Tibial nerve (tissue), 4 donors: ENCODE data around the gene SH3RF3. TPM values are rescaled to one million over a fixed set of nuclear protein-coding genes. Genes with fewer than 3 reads are reported as not detected.
A peak's percentile ranks its signal among the peaks of the same experiment; 100 is the strongest.

Experiments
- DNase-seq, 2 donors: peaks; one replicate each; pipeline ENCODE4 v3.0.0-alpha.2; 2019; ENCODE audit warnings: low spot score in 2 of 2
- H3K27ac ChIP-seq, 4 donors: fragments of 200-600 bp; sonication (generic) in 3 of 4; one replicate each; pipeline ENCODE4 v1.5.1; 2017 to 2019; ENCODE audit warnings: mild to moderate bottlenecking in 1 of 4
- H3K27me3 ChIP-seq, 2 donors: fragments of 200-600 bp; sonication (generic) in 1 of 2; one replicate each; pipeline versions ENCODE4 v1.5.1 to v1.6.0; 2017 to 2019
- H3K36me3 ChIP-seq, 3 donors: fragments of 200-600 bp; sonication (generic); one replicate each; pipeline ENCODE4 v1.5.1; 2018 to 2019
- H3K4me1 ChIP-seq, 4 donors: fragments of 200-600 bp; sonication (generic) in 3 of 4; one replicate each; pipeline ENCODE4 v1.5.1; 2017 to 2019
- H3K4me3 ChIP-seq, 4 donors: fragments of 200-600 bp; sonication (generic) in 3 of 4; one replicate each; pipeline ENCODE4 v1.5.1; 2017 to 2019; ENCODE audit warnings: mild to moderate bottlenecking in 1 of 4, moderate library complexity in 1 of 4
- H3K9me3 ChIP-seq, 4 donors: fragments of 200-600 bp; sonication (generic) in 3 of 4; one replicate each; pipeline ENCODE4 v1.5.1; 2017 to 2019
- EP300 ChIP-seq, 2 donors: sonication (generic); formaldehyde crosslinking; IDR thresholded peaks; one replicate each; pipeline ENCODE4 v1.6.1; 2017; ENCODE audit warnings: antibody characterized with exemption in 2 of 2, mild to moderate bottlenecking in 1 of 2
- POLR2A ChIP-seq, 2 donors: fragments of 450-650 bp; IDR thresholded peaks; one replicate each; pipeline ENCODE4 v1.6.1; 2017; ENCODE audit warnings: antibody characterized with exemption in 2 of 2, mild to moderate bottlenecking in 2 of 2, moderate library complexity in 2 of 2
- WGBS, 2 donors: methylation state at CpG; one replicate each; pipeline ENCODE4 v1.1.5; 2018; 5-methylcytosine and 5-hydroxymethylcytosine counted together
- small RNA-seq: library from RNA; depleted of rRNA; stranded (forward); fragments of <200 nt; gene quantifications from one replicate; pipeline ENCODE3, GENCODE V24; 2016
- total RNA-seq, 4 donors: library from RNA; depleted of rRNA; stranded (reverse); fragments of >200 nt; gene quantifications; one replicate each; pipeline ENCODE4 v1.1.0, GENCODE V29; 2016
- TF ChIP-seq, protein P1 (sequence below), 5 experiments: fragments of 200-600 bp in 3 of 5; fragments of 450-650 bp in 2 of 5; sonication (generic) in 3 of 5; IDR thresholded peaks; one replicate each; pipeline ENCODE4 v1.5.1; 2016 to 2019; ENCODE audit warnings: antibody characterized with exemption in 5 of 5, mild to moderate bottlenecking in 3 of 5, moderate library complexity in 2 of 5

The SH3RF3 gene
- total RNA-seq, 4 donors from 2014 or later = 6.9 to 18.0 (median 11.4) TPM

DNA sequence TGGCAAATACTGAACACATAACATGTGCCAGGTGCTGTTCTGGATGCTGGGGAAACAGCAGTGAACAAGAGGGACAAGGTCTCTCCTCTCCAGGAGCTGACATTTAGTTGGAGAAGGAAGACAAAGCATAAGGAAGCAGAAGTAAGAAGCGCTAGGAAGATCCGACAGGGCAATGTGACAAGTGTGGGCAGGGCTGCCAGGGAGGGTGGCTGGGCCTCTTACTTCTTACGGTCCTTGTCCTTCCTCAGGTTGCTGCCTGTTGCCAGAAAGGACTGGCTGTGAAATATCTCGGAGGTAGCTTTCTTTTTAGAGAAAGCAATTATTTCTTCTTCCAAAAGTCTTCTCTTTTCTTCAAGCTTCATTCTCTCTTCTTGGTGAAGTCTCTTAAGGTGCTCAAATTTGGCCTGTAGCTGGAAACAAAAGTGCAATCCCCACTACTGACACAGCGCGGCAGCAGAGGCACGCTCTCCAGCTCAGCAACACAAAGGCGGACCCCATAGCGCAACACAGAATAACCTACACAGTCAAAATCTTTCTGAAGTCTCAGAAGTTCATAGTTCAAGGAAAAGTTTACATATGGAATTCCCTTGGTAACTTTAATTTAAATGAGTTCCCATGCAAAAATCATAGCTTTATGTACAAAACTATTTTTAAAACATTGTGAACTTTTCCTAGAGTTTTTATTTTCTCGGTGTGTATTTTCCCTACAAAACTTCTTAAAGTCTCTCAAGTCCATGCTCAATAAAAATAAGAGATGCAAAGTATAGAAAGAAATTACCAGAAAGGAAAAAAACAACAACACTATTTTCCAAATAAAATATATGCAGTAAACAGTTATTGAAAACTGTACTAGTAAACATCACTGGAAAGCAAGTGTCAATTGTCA lies 417.1 kb downstream of the SH3RF3 start:
- Histone ChIP-seq H3K9me3 (no peaks in the 10 kb centered on the region), H3K4me1 (peaks cover 0 to 34% (median 0%) of the 10 kb centered on the region in 4 donors), H3K4me3 (no peak overlapping the region), H3K27ac (peak overlapping the region in 1 of 4 donors; percentile 58), H3K27me3 (no peaks in the 10 kb centered on the region), H3K36me3 (peaks cover 0 to 18% (median 0%) of the 10 kb centered on the region in 3 donors)
- WGBS, 2 donors = 29 to 34% methylated on average over 10 of the region's 10 CpGs
- TF ChIP-seq, protein P1, sequence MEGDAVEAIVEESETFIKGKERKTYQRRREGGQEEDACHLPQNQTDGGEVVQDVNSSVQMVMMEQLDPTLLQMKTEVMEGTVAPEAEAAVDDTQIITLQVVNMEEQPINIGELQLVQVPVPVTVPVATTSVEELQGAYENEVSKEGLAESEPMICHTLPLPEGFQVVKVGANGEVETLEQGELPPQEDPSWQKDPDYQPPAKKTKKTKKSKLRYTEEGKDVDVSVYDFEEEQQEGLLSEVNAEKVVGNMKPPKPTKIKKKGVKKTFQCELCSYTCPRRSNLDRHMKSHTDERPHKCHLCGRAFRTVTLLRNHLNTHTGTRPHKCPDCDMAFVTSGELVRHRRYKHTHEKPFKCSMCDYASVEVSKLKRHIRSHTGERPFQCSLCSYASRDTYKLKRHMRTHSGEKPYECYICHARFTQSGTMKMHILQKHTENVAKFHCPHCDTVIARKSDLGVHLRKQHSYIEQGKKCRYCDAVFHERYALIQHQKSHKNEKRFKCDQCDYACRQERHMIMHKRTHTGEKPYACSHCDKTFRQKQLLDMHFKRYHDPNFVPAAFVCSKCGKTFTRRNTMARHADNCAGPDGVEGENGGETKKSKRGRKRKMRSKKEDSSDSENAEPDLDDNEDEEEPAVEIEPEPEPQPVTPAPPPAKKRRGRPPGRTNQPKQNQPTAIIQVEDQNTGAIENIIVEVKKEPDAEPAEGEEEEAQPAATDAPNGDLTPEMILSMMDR (IDR thresholded peaks at IDR 0.05) = peak; percentile 82 to 94 (median 85)
- no peak for TF ChIP-seq POLR2A (IDR thresholded peaks at IDR 0.05)
- no peak for TF ChIP-seq EP300 (IDR thresholded peaks at IDR 0.05)
- peak; percentile 51 to 80 for DNase-seq

DNA sequence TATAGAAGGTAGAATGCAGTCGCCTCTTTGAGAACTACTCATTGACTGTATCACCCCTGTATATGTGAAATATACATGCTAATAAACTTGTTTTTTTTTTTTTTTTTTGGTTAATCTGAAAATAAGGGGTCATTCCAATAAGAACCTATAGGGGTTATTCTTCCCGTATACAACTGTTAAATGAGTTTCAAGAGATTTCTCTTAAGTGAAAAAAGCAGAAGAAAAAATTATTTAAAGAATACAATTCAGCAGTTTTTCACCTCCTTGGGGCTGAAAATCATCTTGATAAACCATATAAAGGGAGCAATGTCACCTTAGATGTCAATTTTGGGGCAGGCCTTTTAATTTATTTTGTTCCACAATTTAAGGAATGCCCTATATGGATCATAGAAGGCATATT lies 418.3 kb downstream of the SH3RF3 start:
- TF ChIP-seq POLR2A (IDR thresholded peaks at IDR 0.05) (no peak), EP300 (IDR thresholded peaks at IDR 0.05) (no peak)
- TF ChIP-seq, protein P1 (IDR thresholded peaks at IDR 0.05) = no peak
- Histone ChIP-seq H3K9me3 (no peaks in the 10 kb centered on the region), H3K4me1 (peaks cover 0 to 34% (median 0%) of the 10 kb centered on the region in 4 donors), H3K4me3 (no peak overlapping the region), H3K27ac (peak overlapping the region in 2 of 4 donors; percentile 45 to 58), H3K36me3 (peaks cover 0 to 19% (median 0%) of the 10 kb centered on the region in 3 donors), H3K27me3 (no peaks in the 10 kb centered on the region)
- 79 to 85% methylated on average over 2 of the region's 2 CpGs for WGBS, 2 donors
- DNase-seq = no peak

DNA sequence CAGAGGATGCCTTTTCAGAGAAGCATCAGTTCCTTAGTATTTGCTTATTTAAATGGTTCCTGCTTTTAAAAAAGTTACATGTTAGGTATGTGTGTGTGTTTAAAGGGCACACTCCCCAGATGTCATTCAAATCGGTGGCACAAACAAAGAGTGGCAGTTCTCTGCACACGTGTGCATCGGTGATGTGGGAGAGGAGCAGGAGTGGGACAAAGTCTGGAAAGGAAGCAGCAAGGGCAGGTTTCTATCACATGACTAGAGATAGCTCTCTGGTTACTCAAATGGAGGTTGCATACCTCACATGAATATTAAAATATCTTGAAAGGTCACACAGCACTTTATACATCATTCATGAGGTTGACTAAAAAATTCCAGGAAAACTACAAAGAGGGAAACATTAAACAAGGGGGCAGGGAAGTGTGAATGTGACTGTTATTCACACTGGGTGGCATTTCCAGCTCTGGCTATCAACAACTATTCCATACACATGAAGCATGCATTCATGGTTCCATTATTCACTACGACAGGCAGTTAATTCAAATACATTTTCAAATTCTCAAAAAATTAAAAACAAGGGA lies 420.1 kb downstream of the SH3RF3 start:
- Histone ChIP-seq H3K27ac (peak overlapping the region in 2 of 4 donors; percentile 53 to 75), H3K36me3 (peaks cover 0 to 37% (median 0%) of the 10 kb centered on the region in 3 donors), H3K27me3 (no peaks in the 10 kb centered on the region), H3K4me3 (no peak overlapping the region), H3K4me1 (peaks cover 0 to 34% (median 0%) of the 10 kb centered on the region in 4 donors), H3K9me3 (no peaks in the 10 kb centered on the region)
- WGBS, 2 donors = 48 to 52% methylated on average over 4 of the region's 4 CpGs
- TF ChIP-seq POLR2A (IDR thresholded peaks at IDR 0.05) = no peak
- TF ChIP-seq EP300 (IDR thresholded peaks at IDR 0.05) = no peak
- TF ChIP-seq, protein P1 (IDR thresholded peaks at IDR 0.05) = no peak
- no peak for DNase-seq

Small RNA genes within 50 kb of the gene (small RNA-seq; reads per million reads assigned to genes)
- not detected for gene MIR4265
- gene MIR4266 = not detected
- gene RF00017 = not detected
- not detected for gene SNRPGP9

Other genes with a start within 250 kb of the SH3RF3 start
- under 1 TPM in 1 of 4 donors, not detected in 3; under 0.01 TPM for gene EDAR, start 140.0 kb upstream of the SH3RF3 start, total RNA-seq